Stimulated activated CD8-positive, alpha-beta memory T cell treated with anti-CD3 and anti-CD28 coated beads, Interleukin-4, amount 100 ng/mL, for 4 hours (primary cell): ENCODE data around the gene GMDS.

Source experiments
- DNase-seq, 2 donors: peaks; one replicate each; pipeline ENCODE4 v3.0.0-alpha.2; 2020; ENCODE audit warnings: low read depth in 2 of 2, low spot score in 1 of 2

Gene GMDS

GRCh38 chr6:2245103-2245876 is at the start of gene GMDS:
TSS of gene GMDS (minus strand) at chr6:2245605.
- peak; percentile 38 to 64 for DNase-seq

- DNase-seq: no peak
Measured at GRCh38 chr6:2285510-2285909, 40.1 kb upstream of the GMDS start.

- DNase-seq: no peak
Measured at GRCh38 chr6:2275892-2276242, 30.5 kb upstream of the GMDS start.

DNA sequence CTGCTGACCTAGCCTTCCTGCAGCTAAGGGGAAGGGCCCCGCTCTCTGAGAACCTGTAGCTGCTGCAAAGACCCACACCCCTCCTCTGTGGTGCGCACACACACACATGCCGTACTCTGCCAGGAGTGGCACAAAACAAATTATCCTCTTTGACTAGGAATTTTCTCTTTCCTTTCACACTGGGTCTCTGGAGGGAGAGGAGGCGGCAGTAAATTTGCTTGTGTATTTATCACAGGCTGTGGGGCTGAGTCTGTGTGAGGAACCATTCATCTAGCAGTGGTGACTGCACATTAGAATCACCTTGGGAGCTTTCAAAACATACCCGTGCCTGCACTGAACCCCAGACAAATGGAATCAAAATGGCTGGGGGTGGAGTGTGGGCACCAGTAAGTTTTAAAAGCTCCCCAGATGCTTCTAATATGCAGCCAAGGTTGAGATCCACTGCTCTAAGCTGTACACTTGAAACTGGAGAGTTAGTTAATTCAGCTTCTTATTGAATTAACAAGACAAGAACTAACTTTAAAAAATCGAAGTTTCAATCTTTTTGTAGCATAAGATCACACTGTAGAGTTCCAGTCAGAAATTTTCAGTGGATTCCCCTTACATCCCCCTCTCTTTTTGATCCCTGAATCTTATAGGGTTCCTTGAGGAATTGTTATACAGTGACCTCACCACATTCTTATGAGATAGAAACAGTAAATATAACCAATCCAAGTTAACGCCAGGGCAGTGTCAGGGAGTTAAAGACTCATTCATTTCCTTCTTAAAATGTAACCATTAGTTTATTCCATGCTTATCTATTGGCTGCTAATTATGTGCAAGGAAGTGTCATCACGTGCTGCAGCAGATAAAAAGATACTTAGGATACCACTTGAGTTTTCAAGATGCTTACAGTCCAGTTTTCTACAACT is 29.8 kb upstream of the GMDS start:
- no peak for DNase-seq

GRCh38 chr6:2272696-2273095 is 27.3 kb upstream of the GMDS start:
- no peak for DNase-seq

DNA sequence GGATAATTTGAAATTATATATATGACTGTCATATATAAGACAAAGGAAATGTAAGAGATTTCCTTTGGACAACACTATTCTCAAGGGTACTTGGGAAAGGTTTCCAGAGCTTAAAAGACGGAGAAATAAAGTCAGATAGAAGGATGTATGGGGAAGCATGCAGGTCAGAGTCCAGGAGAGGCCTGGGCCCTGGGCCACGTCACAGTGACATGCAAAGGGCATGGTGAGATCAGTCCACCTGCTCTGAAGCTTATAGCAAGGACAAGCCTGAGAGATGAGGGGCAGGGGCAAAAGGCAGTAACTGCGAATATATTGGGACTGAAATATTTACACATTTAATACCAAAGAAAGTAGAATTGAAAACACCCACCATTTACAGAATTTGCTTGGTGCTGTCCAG is 24.6 kb upstream of the GMDS start:
- no peak for DNase-seq

DNA sequence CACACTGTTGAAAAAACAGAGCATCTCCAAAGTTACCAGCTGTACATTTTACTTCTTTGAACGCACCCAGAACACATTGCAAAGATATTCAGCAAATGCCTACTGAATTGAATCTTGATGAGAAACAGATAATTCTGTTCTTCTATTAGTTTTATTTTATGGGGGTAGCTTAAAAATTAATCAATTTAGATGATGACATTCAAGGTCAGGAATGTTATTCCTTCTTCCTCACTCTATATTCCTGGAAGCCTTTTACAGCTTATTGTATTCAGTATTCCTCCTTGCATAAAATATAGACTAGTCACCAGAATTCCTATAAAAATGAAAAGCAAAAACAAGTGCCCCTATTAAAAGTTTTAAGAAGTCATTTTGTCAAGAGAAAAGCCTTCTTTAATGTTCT is 21.4 kb upstream of the GMDS start:
- DNase-seq: no peak

DNA sequence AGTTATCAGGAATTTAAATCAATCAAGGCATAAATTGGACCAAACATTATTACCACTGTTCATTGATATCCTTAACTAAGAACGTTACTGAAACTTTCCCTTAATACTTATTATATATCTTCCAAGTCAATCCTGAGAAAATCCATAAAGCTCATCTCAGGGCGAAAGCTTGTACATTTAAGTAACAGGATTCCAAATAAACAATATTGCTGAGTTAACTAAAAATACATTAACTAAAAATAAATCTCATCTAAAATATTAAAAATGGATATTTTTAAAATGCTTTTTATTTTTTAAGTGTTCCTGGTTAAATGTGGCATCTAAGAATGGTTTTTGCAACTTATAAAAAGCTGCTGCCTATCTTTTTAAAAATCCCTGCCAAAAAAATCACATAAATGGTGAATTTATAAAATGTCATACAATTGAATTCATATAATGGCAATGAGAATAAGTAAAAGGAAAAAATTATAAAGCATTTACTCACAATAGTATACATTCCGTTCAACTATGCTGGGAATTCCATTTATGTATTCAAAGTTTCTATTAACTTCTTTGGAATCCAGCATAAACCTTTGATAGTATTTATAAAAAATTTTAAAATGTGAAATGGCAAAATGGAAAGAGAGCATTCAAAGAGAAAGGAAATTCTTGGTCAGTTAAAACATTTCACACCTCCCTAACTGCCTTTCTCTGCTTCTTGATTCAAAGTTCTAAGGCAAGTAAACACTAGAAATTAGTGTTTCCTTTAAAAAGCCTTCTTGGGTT is 20.8 kb upstream of the GMDS start:
- no peak for DNase-seq

GRCh38 chr6:2264932-2265331 is 19.5 kb upstream of the GMDS start:
- DNase-seq: no peak

DNA sequence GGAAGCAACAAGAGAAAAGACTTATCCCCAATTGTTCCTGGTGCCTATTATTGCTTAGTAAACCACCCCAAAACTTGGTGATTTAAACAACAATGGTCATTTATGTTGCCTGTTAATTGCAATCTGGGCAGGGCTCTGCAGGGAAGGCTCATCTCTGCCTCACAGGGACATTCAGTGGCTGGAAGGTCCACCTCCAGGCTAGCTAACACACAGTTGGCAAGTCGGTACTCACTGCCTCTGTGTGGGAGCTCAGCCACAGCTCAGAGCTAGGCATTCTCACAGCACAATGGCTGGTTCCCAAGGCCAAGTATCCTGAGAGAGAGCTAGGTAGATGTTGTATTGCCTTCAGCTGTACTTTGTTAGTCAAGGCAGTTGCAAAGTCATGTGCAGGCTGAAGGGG is 18.5 kb upstream of the GMDS start:
- DNase-seq: no peak

DNA sequence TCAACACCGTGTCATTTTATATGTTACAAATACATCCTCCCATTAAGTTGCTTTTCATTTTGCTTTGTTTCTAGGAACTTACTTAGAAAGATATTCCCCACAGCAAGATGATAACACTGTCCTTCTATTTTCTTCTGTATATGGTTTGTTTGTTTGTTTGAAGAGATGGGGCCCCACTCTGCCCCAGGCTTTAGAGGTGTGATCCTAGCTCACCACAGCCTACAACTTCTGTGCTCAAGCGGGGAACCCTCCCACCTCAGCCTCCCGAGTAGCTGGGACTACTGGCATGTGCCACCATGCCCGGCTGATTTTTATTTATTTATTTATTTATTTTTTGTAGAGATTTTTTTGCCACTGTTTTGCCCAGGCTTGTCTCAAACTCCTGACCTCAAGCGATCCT is 14.2 kb upstream of the GMDS start:
- no peak for DNase-seq

GRCh38 chr6:2259002-2259494 is 13.6 kb upstream of the GMDS start:
- no peak for DNase-seq

DNA sequence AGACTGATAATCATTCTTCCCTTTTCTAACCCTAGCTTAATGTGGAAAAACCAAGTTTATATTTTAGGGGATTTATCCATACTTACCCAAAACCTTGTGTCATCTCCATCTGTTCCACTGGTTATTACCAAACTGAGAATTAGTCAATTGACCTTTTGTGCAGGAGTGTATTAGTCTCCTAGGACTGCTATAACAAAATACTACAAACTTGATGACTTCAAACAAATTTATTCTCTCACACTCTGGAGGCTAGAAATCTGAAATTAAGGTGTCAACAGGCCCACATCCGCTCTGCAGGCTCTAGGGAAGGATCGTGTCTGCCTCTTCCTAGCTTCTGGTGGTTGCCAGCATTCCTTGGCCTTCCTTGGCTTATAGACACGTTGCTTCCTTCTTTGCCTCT is 12.7 kb upstream of the GMDS start:
- no peak for DNase-seq

GRCh38 chr6:2257363-2257762 is 12.0 kb upstream of the GMDS start:
- DNase-seq: no peak

GRCh38 chr6:2254747-2255146 is 9.3 kb upstream of the GMDS start:
- no peak for DNase-seq

GRCh38 chr6:2249126-2249525 is 3.7 kb upstream of the GMDS start:
- DNase-seq: no peak

GRCh38 chr6:2247664-2248063 is 2.3 kb upstream of the GMDS start:
- DNase-seq: no peak

DNA sequence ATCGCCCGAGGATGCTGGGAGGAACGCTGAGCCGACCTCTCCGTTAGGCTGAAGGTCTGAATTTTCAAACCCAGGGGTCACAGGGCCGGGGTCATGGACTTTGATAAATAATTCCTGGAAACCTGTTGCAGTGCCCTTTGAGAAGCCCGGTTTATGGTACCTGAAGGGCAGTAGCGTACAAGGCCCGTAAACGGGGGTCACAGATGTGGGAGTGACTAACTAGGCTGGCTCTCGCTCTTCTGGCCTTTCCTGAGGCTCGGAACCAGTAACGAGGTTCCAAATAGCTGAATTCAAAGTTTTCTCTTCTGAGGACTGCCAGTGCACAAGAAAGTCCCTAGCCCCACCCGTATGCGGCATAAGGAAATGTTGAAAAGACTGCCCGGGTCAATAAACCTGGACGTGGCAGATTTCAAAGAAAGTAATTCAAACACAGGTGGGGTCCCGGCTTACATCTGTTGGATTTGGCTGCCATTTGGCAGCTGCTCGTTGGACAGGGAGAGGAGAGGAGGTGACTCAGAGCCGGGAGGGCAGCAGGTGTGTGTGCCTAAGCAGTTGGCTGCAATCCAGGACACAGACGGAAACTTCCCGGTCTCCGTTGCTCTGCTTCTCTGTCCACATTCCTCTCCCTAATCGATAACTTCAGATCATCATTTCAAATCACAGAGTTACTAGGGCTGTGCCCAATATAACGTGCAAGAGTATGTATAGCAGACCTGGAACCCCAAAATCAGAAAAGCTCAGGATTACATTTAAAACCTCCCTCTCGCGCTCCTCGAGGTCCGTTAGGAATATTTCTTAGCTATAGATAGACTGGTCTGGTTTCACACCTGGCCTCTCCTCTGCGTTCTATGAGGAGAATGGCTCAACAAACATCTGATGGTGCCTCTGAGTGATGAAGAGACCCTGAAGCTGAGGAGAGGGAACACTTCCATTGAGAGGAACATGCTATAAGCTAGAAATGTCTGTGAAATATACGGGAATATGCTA is 765 bp upstream of the GMDS start:
- peak in 1 of 2 donors; percentile 13 for DNase-seq

DNA sequence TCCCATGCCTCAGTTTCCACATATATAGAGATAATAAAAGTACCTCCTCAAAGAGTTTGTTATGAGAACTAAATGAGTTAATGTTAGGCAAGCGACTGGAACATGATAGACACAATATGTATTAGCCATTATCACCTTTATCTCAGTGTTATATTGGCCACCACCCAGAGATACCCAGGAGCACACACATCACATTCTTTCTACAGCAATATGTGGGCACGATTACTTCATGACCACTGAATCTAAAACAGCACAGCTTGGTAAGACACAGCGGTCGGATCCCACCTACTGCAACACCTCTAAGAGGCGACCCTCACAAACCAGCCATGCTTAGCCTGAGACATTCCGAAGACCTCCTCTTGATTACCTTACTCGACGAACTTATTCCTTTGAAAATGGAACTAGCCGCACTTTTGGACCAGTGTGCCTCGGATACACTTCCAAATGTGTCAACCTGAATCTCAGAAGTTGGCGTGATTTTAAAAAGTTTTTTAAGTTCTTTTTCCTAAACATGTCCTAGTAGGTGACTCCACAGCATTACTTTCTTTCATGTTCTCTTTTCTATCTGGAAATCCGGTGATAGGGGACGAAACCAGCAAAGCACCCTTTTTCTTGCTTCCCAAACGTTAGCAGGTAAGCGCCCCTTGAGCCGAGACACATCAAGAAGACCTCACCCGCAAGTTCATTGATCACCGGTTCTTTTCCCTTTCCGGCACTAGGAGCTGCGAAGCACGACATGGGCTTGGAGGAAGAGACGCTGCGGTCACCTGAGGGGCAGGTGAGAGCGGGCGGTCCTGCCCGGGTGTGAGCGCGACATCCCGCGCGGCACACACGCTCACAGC is 923 bp downstream of the GMDS start:
- no peak for DNase-seq
